ENCODE results near the gene GPATCH2.

GPATCH2 gene

GRCh38 chr1:217630711-217631591 lies at the start of gene GPATCH2, which contains the start of gene SPATA17:
Gene GPATCH2 (minus strand): TSS chr1:217631090. CDS start chr1:217630971, 119 bp downstream.
Gene SPATA17 (plus strand): TSS chr1:217631344. CDS start chr1:217631379, 35 bp downstream.
- Histone ChIP-seq H3K9me3 (ENCODE audit: severe bottlenecking) (no peaks in the 10 kb centered on the region), H3K27ac (peak within 1 kb of the TSS; percentile 99), H3K36me3 (peaks cover 5% of the 10 kb centered on the region), H3K27me3 (ENCODE audit: insufficient read depth, low read depth, severe bottlenecking) (no peaks in the 10 kb centered on the region), H3K4me3 (ENCODE audit: low read depth, low read length) (peak within 1 kb of the TSS; percentile 73)
- DNase-seq = peak; percentile 85
- peak; percentile 37 for TF ChIP-seq CTCF (IDR thresholded peaks at IDR 0.05; ENCODE audit: low read depth, low read length)

GRCh38 chr1:217674028-217674729 lies 43.3 kb upstream of the GPATCH2 start:
- Histone ChIP-seq H3K4me3 (ENCODE audit: low read depth, low read length) (no peak overlapping the region), H3K27me3 (ENCODE audit: insufficient read depth, low read depth, severe bottlenecking) (no peaks in the 10 kb centered on the region), H3K36me3 (no peaks in the 10 kb centered on the region), H3K27ac (no peak overlapping the region), H3K9me3 (ENCODE audit: severe bottlenecking) (no peaks in the 10 kb centered on the region)
- no peak for TF ChIP-seq CTCF (IDR thresholded peaks at IDR 0.05; ENCODE audit: low read depth, low read length)
- no peak for DNase-seq

GRCh38 chr1:217673387-217673786 lies 42.5 kb upstream of the GPATCH2 start:
- H3K36me3 ChIP-seq = no peaks in the 10 kb centered on the region
- no peak for DNase-seq
- H3K9me3 ChIP-seq (ENCODE audit: severe bottlenecking) = no peaks in the 10 kb centered on the region
- H3K27me3 ChIP-seq (ENCODE audit: insufficient read depth, low read depth, severe bottlenecking) = no peaks in the 10 kb centered on the region
- H3K4me3 ChIP-seq (ENCODE audit: low read depth, low read length) = no peak overlapping the region
- no peak for TF ChIP-seq CTCF (IDR thresholded peaks at IDR 0.05; ENCODE audit: low read depth, low read length)
- H3K27ac ChIP-seq = no peak overlapping the region

GRCh38 chr1:217668351-217668940 lies 37.6 kb upstream of the GPATCH2 start:
- DNase-seq = no peak
- H3K27ac ChIP-seq = no peak overlapping the region
- no peaks in the 10 kb centered on the region for H3K36me3 ChIP-seq
- TF ChIP-seq CTCF (IDR thresholded peaks at IDR 0.05; ENCODE audit: low read depth, low read length) = no peak
- no peaks in the 10 kb centered on the region for H3K27me3 ChIP-seq (ENCODE audit: insufficient read depth, low read depth, severe bottlenecking)
- no peak overlapping the region for H3K4me3 ChIP-seq (ENCODE audit: low read depth, low read length)
- no peaks in the 10 kb centered on the region for H3K9me3 ChIP-seq (ENCODE audit: severe bottlenecking)

GRCh38 chr1:217661407-217661806 lies 30.5 kb upstream of the GPATCH2 start:
- TF ChIP-seq CTCF (IDR thresholded peaks at IDR 0.05; ENCODE audit: low read depth, low read length) = no peak
- no peaks in the 10 kb centered on the region for H3K27me3 ChIP-seq (ENCODE audit: insufficient read depth, low read depth, severe bottlenecking)

More at GRCh38 chr1:217661407-217661806, 30.5 kb upstream of the GPATCH2 start:
- Histone ChIP-seq H3K9me3 (ENCODE audit: severe bottlenecking) (no peaks in the 10 kb centered on the region), H3K27ac (no peak overlapping the region), H3K4me3 (ENCODE audit: low read depth, low read length) (no peak overlapping the region), H3K36me3 (no peaks in the 10 kb centered on the region)
- no peak for DNase-seq

All from WERI-Rb-1 (cell line).